Trophoblast cell (in vitro differentiated cells and primary cell): ENCODE measurements around the gene NOM1.
"Not testable (repeated sequence)": the region's sequence is repeated elsewhere in the genome, so short reads cannot be mapped to it uniquely, and the experiment has no call there.

Experiments
- DNase-seq, 2 donors: peaks; one replicate each; pipeline ENCODE4 v3.0.0-alpha.2; 2016
- H2AFZ ChIP-seq: 2 replicates; pipeline ENCODE4 v1.6.1; 2013; ENCODE audit warnings: low read length, moderate library complexity, mild to moderate bottlenecking; ENCODE audit not compliant: insufficient read depth, poor library complexity
- H2AK5ac ChIP-seq: 2 replicates; pipeline ENCODE4 v1.6.1; 2013; ENCODE audit warnings: mild to moderate bottlenecking, low read length
- H2BK120ac ChIP-seq: 2 replicates; pipeline ENCODE4 v1.6.1; 2013; ENCODE audit warnings: low read length, mild to moderate bottlenecking, moderate library complexity; ENCODE audit not compliant: insufficient read depth, poor library complexity
- H2BK12ac ChIP-seq: 2 replicates; pipeline ENCODE4 v1.6.1; 2013; ENCODE audit warnings: mild to moderate bottlenecking, low read length, moderate library complexity
- H2BK5ac ChIP-seq: 2 replicates; pipeline ENCODE4 v1.6.1; 2013; ENCODE audit warnings: low read length, low read depth, moderate library complexity, mild to moderate bottlenecking; ENCODE audit not compliant: poor library complexity
- H3K14ac ChIP-seq: 2 replicates; pipeline ENCODE4 v1.6.1; 2013; ENCODE audit warnings: mild to moderate bottlenecking, low read length
- H3K18ac ChIP-seq: 2 replicates; pipeline ENCODE4 v1.6.1; 2013; ENCODE audit warnings: mild to moderate bottlenecking, low read length
- H3K23ac ChIP-seq: 2 replicates; pipeline ENCODE4 v1.6.1; 2013; ENCODE audit warnings: low read length
- H3K27ac ChIP-seq: 2 replicates; pipeline ENCODE4 v1.5.1; 2013; ENCODE audit warnings: low read depth, mild to moderate bottlenecking, inconsistent platforms, low read length, moderate library complexity
- H3K27me3 ChIP-seq: 2 replicates; pipeline ENCODE4 v1.6.1; 2013; ENCODE audit warnings: inconsistent platforms, mild to moderate bottlenecking, low read length, moderate library complexity; ENCODE audit not compliant: insufficient read depth
- H3K36me3 ChIP-seq, 2 experiments: 1 replicate in 1 of 2; 2 replicates in 1 of 2; pipeline ENCODE4 v1.6.1; 2013; ENCODE audit warnings: low read length in 2 of 2, mild to moderate bottlenecking in 2 of 2, moderate library complexity in 1 of 2; ENCODE audit not compliant: insufficient read depth in 2 of 2, control insufficient read depth in 1 of 2
- H3K4ac ChIP-seq: 2 replicates; pipeline ENCODE4 v1.6.1; 2013; ENCODE audit warnings: low read depth, mild to moderate bottlenecking, low read length, moderate library complexity
- H3K4me1 ChIP-seq, 2 experiments: 1 replicate in 1 of 2; 2 replicates in 1 of 2; pipeline ENCODE4 v1.6.1; 2013; ENCODE audit warnings: low read length in 2 of 2, mild to moderate bottlenecking in 2 of 2, moderate library complexity in 1 of 2; ENCODE audit not compliant: insufficient read depth in 2 of 2, control insufficient read depth in 1 of 2
- H3K4me2 ChIP-seq: 2 replicates; pipeline ENCODE4 v1.6.1; 2013; ENCODE audit warnings: inconsistent platforms, mild to moderate bottlenecking, low read length, moderate library complexity
- H3K4me3 ChIP-seq: 2 replicates; pipeline ENCODE4 v1.5.1; 2013; ENCODE audit warnings: mild to moderate bottlenecking, low read depth, low read length, inconsistent platforms
- H3K79me1 ChIP-seq: one replicate; pipeline ENCODE4 v1.6.1; 2013; ENCODE audit warnings: low read length
- H3K79me2 ChIP-seq: 2 replicates; pipeline ENCODE4 v1.6.1; 2013; ENCODE audit warnings: low read length, mild to moderate bottlenecking; ENCODE audit not compliant: control insufficient read depth, insufficient read depth, poor library complexity
- H3K9ac ChIP-seq: 2 replicates; pipeline ENCODE4 v1.6.1; 2013; ENCODE audit warnings: mild to moderate bottlenecking, low read length
- H3K9me3 ChIP-seq: 2 replicates; pipeline ENCODE4 v1.6.1; 2013; ENCODE audit warnings: low read depth, mild to moderate bottlenecking, control low read depth, inconsistent platforms, low read length; ENCODE audit not compliant: insufficient read depth
- H4K12ac ChIP-seq: 2 replicates; pipeline ENCODE4 v1.6.1; 2013; ENCODE audit warnings: low read depth, mild to moderate bottlenecking, low read length, moderate library complexity
- H4K8ac ChIP-seq: 2 replicates; pipeline ENCODE4 v1.6.1; 2013; ENCODE audit warnings: low read depth, mild to moderate bottlenecking, low read length, moderate library complexity
- H4K91ac ChIP-seq: one replicate; pipeline ENCODE4 v1.6.1; 2013; ENCODE audit warnings: low read depth, mild to moderate bottlenecking, low read length, moderate library complexity
- WGBS: extraction: QIAGEN DNeasy Blood & Tissue Kit; methylation state at CpG from one replicate; pipeline ENCODE4 v1.1.7; 2013; ENCODE audit warnings: missing lambda C conversion rate; ENCODE audit not compliant: insufficient read length, insufficient coverage; ENCODE audit errors: extremely low coverage; 5-methylcytosine and 5-hydroxymethylcytosine counted together

NOM1 gene

GRCh38 chr7:156925821-156926220 is 23.7 kb upstream of the NOM1 start:
- not testable (repeated sequence) for H3K9me3 ChIP-seq, H3K9ac ChIP-seq, DNase-seq, H3K36me3 ChIP-seq, H3K4me2 ChIP-seq, H3K23ac ChIP-seq, H4K8ac ChIP-seq, H2AK5ac ChIP-seq, H4K91ac ChIP-seq, H3K18ac ChIP-seq, H3K27me3 ChIP-seq, H3K27ac ChIP-seq, H3K79me2 ChIP-seq, H3K79me1 ChIP-seq, H3K4me3 ChIP-seq, H2BK120ac ChIP-seq, H2BK5ac ChIP-seq, H3K4ac ChIP-seq, H3K14ac ChIP-seq, H2AFZ ChIP-seq, H4K12ac ChIP-seq, H2BK12ac ChIP-seq
- peaks cover 12 to 13% of the 10 kb centered on the region in 2 experiments for H3K4me1 ChIP-seq
- WGBS, result no CpG with 5 or more reads among the region's 12 CpGs

- no peaks in the 10 kb centered on the region for H3K36me3 ChIP-seq
- H3K14ac ChIP-seq, result no peak overlapping the region
- DNase-seq, result no peak
- H3K4me3 ChIP-seq, result no peak overlapping the region
- H3K23ac ChIP-seq, result no peak overlapping the region
- WGBS, result no CpG with 5 or more reads among the region's 17 CpGs
- H3K18ac ChIP-seq, result no peak overlapping the region
- H3K27me3 ChIP-seq, result no peaks in the 10 kb centered on the region
- H4K8ac ChIP-seq, result no peak overlapping the region
- no peaks in the 10 kb centered on the region for H3K79me2 ChIP-seq
- no peak overlapping the region for H2BK120ac ChIP-seq
- peaks cover 3% of the 10 kb centered on the region for H3K9me3 ChIP-seq
- no peak overlapping the region for H4K91ac ChIP-seq
- no peak overlapping the region for H3K4ac ChIP-seq
- H3K79me1 ChIP-seq, result no peaks in the 10 kb centered on the region
- H2AK5ac ChIP-seq, result no peak overlapping the region
- no peak overlapping the region for H3K9ac ChIP-seq
- H3K4me2 ChIP-seq, result no peak overlapping the region
- H2BK5ac ChIP-seq, result no peak overlapping the region
- peaks cover 8% of the 10 kb centered on the region in 2 experiments for H3K4me1 ChIP-seq
- no peak overlapping the region for H3K27ac ChIP-seq
- no peak overlapping the region for H2AFZ ChIP-seq
- no peak overlapping the region for H2BK12ac ChIP-seq
- H4K12ac ChIP-seq, result no peak overlapping the region
These were observed 21.7 kb upstream of the NOM1 start for GRCh38 chr7:156927571-156928405.

GRCh38 chr7:156928406-156928747 is 21.1 kb upstream of the NOM1 start:
- no peak for DNase-seq
- Histone ChIP-seq H3K27ac (no peak overlapping the region), H4K12ac (no peak overlapping the region), H2BK120ac (no peak overlapping the region), H3K4me3 (no peak overlapping the region), H3K9ac (no peak overlapping the region), H3K4me2 (no peak overlapping the region), H3K79me2 (no peaks in the 10 kb centered on the region), H3K23ac (no peak overlapping the region), H3K4ac (no peak overlapping the region), H3K14ac (no peak overlapping the region), H4K91ac (no peak overlapping the region), H2BK5ac (no peak overlapping the region), H2AK5ac (no peak overlapping the region), H4K8ac (no peak overlapping the region), H2AFZ (no peak overlapping the region), H2BK12ac (no peak overlapping the region), H3K36me3 (no peaks in the 10 kb centered on the region), H3K27me3 (no peaks in the 10 kb centered on the region), H3K9me3 (peaks cover 3% of the 10 kb centered on the region), H3K18ac (no peak overlapping the region), H3K79me1 (no peaks in the 10 kb centered on the region), H3K4me1 (peaks cover 6 to 8% of the 10 kb centered on the region in 2 experiments)
- WGBS, result no CpG with 5 or more reads among the region's 5 CpGs

- Histone ChIP-seq H3K9me3 (peaks cover 3% of the 10 kb centered on the region), H3K4ac (no peak overlapping the region), H4K8ac (no peak overlapping the region), H3K4me1 (peaks cover 5 to 8% of the 10 kb centered on the region in 2 experiments), H2BK12ac (no peak overlapping the region), H3K27ac (no peak overlapping the region), H2AK5ac (no peak overlapping the region), H3K23ac (no peak overlapping the region), H4K12ac (no peak overlapping the region), H3K4me2 (no peak overlapping the region), H3K9ac (no peak overlapping the region), H2BK120ac (no peak overlapping the region), H3K79me1 (no peaks in the 10 kb centered on the region), H2AFZ (no peak overlapping the region), H3K4me3 (no peak overlapping the region), H3K36me3 (no peaks in the 10 kb centered on the region), H3K79me2 (no peaks in the 10 kb centered on the region), H3K27me3 (no peaks in the 10 kb centered on the region), H2BK5ac (no peak overlapping the region), H4K91ac (no peak overlapping the region), H3K14ac (no peak overlapping the region), H3K18ac (no peak overlapping the region)
- no peak for DNase-seq
- no CpG with 5 or more reads among the region's 16 CpGs for WGBS
These were observed 19.5 kb upstream of the NOM1 start for GRCh38 chr7:156929789-156930539.
